ENCODE measurements around the gene NRAP.
A peak's percentile ranks its signal among the peaks of the same experiment; 100 is the strongest.
"Not testable (repeated sequence)": the region's sequence is repeated elsewhere in the genome, so short reads cannot be mapped to it uniquely, and the experiment has no call there.

The NRAP gene

DNA sequence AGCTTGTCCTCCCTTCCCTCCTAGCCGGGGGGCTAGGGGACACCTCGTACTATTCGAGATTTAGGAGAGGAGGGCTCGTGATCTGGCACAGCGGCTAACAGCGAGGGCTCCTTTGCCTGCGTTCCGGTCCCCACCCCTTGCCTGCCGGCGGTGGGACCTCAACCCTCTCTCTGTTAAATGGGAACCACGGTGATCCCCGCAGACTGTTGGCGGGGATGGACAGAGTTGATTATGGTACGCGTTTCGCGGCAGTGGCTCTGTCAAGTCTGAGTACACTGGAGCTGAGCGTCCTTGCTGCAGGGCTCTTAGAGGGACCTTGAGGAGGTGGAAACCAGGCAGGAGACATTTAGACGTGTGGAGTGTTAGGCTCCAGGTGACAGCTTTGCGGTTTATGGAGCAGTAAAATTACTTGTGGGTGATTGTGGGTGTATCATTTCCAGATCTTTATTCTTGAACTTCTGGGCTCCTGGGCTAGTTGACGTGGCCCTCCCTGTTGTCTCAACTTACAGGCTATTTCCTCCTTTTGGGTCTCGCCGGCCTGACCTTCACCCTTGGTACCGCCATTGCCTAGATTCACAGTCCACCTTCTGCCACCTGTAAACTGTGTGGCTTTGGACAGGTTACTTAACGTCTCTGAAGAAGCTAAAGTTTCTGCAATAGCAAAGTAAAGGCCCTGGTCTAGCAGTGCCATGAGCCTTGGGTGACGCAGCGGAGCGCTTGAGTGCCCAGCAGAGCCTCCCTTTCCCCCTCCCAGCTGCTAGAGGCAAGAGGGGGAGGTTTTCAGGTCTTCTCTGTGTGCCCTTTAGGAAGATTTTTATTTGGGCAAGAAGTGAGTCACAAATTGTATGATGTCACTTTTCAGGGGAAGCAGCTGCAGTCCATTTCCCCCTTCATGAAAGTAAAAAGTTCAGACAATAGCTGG, 16.6 kb upstream of the NRAP start:
- peak; percentile 67 to 78 for DNase-seq

DNA sequence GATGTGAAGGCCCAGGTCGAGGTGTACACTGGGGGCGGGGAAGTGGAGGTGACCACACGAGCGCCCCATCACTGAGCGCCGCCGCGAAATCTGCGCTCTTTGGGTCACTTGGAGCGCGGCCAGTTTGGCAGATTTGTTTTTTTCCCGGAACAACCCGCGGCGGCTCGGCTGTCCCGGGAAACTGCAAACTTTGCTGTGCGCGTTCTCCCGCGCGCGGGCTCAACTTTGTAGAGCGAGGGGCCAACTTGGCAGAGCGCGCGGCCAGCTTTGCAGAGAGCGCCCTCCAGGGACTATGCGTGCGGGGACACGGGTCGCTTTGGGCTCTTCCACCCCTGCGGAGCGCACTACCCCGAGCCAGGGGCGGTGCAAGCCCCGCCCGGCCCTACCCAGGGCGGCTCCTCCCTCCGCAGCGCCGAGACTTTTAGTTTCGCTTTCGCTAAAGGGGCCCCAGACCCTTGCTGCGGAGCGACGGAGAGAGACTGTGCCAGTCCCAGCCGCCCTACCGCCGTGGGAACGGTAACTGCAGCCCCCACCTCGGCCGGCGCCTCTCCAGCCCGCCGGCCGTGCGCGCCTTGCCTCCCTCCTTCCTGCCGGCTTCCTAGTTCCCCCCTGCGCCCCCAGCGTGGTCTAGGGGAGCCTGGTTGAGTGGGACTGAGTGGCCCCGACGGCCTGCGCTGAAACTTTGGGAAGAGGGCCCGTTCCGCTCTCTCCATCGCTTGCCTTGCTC, 15.8 kb upstream of the NRAP start, which contains the start of gene CASP7:
CASP7 (plus strand) TSS at position 450 of the 727 bp plus-strand sequence. CDS start 17,582 bp downstream, outside the sequence.
- peak; percentile 78 to 87 for DNase-seq

DNA sequence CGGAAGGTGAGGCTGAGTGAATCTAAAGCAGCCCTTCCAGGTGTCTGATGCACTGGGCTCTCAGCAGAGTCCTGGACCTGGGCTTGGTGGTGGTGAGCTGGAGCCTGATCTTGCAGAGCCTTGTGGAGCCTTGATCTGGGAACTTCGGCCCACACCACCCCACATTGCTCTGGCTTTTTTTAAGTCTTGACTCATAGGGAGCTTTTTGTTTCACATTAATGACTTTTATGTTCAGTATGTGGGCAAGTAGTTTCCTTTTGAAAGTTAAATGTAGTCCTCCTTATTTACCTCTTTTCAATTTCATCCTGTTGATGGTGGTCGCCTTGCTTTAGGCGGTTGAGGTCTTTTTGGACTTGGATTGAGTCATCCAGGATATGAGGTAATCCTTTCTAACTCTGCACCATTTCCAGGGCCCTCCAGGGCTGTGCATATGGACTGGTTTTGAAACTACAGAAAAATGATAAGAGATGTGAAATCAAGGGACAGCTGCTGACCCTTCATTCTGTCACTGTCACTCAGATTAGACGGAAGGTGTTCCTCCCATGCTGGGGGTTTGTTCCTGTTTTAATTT, 2.9 kb upstream of the NRAP start:
- DNase-seq = peak in 1 of 2 donors; percentile 31

DNA sequence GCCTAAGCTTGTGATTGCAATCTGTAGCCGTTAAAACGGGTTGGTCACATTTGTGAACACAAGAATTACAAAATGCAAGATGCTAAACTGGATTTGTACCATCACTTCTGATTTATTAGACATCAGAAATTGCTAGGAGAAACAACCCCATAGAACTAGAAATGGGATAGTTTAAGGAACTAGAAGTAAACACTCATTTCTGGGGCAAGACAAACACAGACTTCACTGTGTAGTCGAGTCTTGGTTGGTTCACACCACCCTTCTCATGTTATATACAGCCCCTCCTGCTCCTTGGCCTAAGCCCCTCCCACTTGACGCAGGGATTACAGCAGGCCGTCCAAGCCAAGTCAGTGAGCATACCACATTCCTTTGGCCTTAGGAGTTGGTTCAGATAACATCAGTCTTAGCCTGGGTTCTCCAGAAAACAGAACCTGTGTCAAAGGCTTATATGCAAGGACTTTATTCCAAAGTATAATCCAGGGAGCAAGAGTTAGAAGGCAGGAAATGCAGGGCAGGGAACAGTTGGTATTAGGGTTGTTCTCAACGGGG, 2.0 kb upstream of the NRAP start:
- no peak for DNase-seq

DNA sequence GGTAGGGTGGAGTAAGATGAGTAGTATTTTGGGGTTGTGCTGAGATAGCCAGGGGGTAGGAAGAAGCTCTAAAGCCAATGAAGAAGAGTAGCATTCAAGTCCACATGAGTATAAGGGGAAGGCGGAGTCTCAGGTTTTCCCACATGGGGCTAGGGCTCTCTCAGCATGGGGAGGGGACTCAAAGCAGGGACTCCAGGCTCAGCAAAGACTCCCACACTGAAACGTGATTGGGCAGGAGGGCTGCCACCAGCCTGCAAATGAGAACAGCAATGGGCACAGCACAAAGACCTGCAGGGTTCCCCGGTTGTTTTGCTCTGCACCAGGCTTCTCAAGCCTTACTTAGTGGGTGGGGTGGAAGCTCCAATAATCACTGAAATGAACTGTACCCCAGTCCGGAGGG, 1.5 kb upstream of the NRAP start:
- DNase-seq = no peak

DNA sequence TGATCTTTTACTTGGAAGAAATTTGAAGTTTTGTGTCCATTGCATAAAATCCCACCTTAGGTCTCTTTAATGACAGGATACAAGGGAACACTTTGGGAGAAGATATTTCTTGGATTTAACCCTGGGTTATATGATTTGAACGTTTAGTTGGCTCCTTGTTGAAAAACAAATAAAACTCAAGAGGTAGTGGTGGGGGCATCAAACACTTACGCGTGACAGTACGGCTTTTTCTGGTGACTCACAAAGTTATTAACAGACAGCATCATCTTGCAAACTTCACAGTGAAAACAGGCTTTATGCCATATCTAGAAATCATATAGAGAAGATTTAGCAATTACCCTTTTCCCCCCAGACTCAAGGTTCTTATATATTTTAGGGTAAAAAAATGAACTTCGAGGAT, 699 bp downstream of the NRAP start:
- no peak for DNase-seq

DNA sequence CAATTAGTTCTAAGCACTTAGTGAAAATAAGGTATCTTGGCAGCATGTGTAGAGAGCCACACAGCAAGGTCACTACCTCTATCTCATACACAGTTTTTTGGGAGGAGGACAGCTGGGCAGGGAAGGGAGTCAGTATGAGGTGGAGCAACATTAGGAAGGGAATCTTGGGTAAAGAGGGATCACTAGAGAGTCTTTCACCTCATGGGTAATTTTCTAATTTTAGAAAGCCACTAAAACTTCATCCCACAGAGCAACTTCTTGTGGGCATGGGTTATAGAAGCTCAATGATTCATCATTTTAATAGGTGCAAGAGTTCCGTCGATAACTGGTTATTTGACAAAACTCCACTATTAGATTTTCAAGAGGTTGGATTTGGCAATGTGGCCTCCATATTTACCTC, 2.5 kb downstream of the NRAP start:
- no peak for DNase-seq

DNA sequence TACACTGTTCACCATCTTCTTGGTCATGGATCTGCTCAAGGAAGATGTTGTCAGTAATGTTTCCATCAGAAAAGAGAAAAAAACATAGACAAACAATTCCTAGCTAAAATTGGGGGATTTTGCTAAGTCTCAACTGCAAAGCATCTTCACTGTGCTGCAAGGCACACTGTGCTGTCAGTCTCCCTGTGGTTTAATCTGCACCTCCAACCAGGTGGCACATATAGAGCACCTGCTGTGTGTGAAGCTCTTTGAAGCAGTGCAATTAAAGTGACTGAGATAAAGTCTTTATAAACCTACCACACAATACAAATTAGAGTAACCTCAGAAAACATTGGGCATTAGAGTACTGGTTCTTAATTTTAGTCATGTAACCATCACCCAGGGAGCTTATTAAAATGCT, 6.3 kb downstream of the NRAP start:
- DNase-seq = no peak

DNA sequence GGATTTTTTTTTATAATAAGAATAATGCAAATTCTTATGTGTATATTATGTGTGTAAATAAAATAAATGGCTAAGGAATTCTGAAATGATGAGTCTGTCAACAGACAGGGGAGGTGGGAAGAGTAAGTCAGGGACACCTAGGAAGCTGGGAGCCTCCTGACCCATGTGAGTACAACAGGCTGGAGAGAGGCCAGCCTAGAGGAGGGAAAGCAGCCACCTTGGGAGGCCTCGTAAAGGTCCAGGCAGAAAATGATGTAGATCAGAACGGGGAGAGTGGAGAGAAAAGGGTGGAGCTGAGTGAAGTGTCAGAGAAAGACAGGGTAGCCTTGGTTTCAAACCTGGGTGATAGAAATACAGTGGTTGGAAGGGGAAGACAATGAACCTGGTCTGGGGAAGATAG, 6.9 kb downstream of the NRAP start:
- no peak for DNase-seq

DNA sequence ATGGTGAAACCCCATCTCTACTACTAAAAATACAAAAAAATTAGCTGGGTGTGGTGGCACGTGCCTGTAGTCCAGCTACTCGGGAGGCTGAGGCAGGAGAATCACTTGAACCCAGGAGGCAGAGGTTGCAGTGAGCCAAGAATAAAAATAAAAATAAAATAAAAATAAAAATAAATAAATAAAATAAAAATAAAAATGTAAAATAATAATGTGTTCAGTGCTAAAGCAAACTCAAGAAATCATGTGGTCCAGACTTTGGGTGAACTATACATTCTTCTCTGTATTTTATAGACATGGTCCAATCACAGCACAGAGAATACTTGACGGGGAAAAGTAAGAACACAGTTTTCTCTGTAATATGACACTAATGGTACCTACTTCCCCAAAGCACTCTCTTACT, 11.4 kb downstream of the NRAP start:
- not testable (repeated sequence) for DNase-seq

DNA sequence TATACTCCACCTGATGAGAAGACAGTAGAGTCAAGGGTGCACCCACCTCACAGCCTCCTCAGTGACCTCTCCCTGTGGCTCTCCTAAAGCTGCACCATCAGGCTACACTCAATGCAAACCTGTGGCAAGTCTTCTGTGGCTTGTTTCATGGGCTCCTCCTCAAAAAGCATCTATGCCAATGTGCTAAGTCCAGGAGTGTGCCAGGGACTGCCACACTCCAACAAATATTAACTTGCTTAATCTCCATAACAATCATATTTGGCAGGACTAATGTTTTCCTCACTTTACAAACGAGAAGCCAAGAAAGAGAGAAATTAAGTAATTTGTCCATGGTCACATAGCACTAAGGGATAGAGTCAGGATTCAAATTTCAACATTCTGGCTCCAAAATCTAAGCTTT, 11.9 kb downstream of the NRAP start:
- no peak for DNase-seq

DNA sequence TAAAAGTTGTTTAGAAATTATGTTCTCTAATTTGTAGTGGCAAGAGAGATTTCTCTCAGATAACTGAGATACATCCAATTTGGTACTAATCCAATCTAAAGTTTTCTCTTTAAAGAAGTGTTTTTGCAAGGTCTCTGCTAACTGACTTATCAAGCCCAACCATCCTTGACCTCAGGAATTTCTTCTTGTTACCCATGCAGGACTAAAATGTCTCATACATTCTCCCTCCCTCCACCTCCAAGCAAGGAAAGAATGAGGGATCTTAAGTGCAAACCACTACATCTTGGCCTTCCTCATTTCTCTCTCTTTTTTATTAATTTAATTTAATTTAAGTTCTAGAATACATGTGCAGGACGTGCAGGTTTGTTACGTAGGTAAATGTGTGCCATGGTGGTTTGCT, 12.8 kb downstream of the NRAP start:
- no peak for DNase-seq

DNA sequence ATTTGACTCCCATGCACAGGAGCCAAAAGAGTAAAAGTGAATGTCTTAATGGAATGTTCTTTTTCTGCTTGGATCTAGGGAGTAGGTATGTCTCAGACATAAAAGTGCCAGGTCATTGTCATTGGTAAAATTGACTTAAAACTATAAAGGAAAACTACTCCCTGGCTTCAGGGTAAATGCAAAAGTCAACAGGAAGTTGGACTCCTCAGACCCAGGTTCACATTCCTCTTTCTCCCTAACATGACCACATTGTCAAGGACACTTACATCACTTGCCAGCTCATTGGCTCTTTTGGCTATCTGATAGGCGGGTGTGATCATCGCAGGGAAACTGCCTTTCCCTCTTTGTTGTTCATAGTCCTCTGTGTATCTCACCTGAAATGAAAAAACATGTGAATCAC, 13.7 kb downstream of the NRAP start:
- DNase-seq = no peak

DNA sequence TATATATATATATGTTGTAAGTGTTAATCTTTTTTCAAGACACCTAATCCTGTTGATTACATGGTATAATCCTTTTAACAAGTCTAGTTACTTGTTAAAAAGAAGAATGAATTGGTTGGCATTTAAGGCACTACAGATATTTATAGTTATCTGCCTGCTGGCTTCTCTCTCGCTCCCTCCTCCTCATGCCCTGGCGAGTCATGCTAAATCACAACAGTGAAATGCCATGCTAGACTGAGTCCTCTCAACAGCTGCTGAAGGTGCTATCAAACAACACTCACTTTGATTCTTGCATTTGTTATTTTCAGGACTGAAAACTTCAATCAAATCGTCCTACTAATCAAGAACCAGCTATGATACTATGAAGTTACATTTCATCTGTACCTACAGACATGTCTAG, 15.4 kb downstream of the NRAP start:
- no peak for DNase-seq

DNA sequence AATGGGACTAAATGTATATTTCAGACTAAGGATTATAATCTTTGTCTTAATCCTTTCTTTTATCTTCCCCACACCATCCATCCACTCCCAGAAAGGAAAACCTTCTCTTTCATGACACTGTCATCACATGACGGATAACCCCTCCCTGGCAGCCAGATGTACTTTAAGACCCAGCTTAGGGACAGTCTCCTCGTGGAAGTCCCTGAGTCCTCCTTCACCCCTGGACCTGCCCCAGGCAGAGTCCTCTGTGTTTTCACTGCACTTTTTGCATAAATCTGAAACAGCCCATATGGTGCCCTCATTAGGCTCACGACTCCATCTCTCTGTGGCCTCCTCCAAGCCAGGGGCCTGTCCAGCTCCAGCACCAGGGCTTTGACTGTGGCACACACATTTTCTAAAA, 16.0 kb downstream of the NRAP start:
- DNase-seq = no peak

DNA sequence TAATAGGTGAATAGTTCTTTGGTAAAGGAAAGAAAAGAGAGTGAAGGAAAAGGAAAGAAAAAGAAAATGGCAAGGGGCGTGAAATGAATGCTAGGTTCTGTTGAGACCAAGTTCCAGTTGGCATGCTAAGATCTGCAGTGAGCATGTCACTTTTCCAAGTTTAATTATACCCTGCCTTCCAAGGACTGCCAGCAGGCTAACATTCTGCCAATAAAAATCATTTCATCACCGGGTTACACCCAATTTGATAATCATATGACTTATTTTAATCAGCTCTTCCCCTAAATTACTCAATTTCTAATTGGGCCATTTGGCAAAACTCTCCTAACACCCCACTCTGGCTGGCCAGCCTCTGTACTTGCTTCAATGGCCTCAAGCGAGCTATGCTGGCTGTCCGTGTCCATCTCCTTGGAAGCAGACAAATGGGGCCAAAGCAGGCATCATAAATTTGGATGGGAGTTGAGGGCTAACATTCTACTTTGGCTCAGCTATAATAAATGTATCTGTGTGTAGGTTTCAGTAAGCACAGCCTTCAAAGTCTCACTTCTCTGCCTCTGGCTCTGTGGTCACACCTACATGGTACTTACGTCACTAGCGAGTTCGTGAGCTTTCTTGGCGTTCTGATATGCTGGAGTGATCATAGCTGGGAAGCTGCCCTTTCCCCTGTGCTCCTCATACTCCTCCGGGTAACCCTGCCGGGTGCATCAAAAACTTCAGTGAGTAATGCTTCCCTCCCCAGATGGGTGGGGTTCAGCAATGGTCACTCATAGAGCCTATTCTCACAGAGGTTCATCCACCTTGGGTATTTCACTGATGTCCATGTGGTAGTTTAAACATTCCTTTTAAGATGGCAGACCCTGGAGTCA, 17.3 kb downstream of the NRAP start:
- DNase-seq = no peak

DNA sequence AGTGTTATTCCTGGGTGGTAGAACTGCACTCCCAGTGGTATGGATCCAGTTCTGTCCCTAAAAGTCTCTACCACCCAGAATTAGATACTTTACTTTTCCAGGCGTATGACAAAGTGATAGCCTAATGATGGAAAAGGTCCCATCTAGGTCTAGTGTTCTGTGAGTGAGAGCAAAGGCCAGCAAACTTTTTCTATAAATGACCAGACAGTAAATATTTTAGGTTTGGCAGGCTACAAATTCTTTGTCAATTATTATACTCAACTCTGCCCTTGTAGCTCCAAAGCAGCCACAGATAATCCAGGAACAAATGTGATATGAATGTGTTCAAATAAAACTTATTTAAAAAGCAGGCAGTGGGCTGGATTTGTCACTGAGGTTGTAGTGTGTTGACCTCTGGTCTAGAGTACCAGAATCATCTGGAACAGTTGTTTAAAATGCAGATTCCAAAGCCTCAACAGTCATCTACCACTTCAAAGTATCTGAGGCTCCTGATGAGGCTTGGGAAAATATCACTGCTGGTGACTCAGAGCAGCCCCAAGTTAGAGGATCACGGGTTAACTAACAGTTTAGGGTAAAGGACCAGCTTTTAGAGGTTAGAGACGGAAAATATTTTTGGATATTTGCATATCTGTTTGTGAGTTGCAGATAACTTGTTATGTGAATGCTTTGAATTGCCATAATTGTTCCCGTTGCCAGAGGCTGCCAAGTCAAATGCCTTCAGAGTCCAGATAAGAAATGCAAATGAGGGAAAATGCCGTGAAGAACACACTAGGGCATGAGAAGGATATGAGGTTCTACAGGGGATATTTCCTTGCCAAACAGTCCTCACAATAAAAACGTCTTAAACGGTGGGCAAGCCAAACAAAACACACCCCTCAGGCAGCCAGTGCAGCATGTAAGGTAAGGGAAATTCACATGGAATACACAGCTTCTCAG, 19.4 kb downstream of the NRAP start:
- no peak for DNase-seq

DNA sequence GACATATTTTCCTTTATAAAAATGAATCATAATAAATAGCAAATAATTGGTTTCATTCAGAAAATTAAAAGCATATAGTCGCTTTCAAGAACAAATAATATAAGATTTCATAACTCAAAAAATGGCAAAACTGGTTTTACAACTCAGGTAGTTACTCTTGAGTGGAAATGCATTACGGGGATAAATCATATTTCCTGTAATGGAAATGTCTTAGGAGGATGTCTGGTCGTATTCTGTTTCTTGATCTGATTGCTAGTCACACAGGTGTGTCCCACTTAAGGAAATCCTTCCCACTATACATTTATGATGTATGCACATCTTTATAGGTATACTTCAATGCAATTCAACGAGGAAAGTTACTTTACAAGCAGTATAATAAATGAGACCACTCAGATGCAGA, 20.7 kb downstream of the NRAP start:
- no peak for DNase-seq

DNA sequence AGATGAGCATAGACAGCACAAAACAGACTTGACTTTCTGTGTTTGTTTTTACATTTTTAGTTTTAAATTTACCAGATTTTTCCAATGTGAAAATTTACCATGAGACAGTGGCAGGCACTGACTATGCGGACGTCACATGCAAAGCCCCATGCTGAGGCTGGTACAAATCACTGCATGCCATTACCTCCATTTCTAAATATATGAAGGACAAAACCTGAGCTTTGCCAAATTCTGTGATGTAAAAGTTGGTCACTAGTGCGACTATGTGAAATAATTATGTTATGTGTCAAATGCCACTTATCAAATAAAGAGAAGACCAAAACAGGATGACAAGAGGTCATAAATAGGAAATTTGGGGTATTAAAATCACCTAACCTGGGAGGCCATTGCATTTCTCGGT, 22.1 kb downstream of the NRAP start:
- DNase-seq = no peak

DNA sequence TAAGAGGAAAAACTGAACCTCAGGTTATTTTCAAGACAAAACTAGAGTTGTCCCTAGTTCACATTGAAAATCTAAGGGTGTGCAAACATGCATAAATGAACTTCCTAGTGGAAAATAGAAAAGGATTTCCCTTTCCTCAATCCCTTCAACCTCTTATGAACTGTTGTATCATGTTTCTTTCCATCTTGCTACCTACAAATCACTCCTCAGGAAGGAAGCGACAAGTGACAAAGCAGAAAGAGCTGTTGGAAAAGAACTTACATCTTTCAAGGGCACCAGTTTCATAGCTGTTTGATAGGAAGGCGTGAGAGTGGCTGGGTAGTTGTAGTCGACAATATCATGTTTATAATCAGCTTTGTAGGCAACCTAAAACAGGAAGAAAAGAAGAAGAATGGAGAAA, 23.9 kb downstream of the NRAP start:
- DNase-seq = no peak
